ENCODE data around the gene ITGAE. TPM values are rescaled to one million over a fixed set of nuclear protein-coding genes. Genes with fewer than 3 reads are reported as not detected.

Gene ITGAE
- total and polyA plus RNA-seq, 5 donors from 2014 or later: 14.2 to 46.4 (median 36.9) TPM

GRCh38 chr17:3693829-3694231, 107.2 kb downstream of the ITGAE start:
- peaks cover 21% of the 10 kb centered on the region for H3K4me1 ChIP-seq (ENCODE audit: control insufficient read depth, insufficient read depth, low read length, poor library complexity, severe bottlenecking)

GRCh38 chr17:3693141-3693540, 107.8 kb downstream of the ITGAE start:
- Histone ChIP-seq H3K4me3 (ENCODE audit: low read depth, low read length) (no peak overlapping the region), H3K4me1 (ENCODE audit: control insufficient read depth, insufficient read depth, low read length, poor library complexity, severe bottlenecking) (peaks cover 21% of the 10 kb centered on the region), H3K27me3 (ENCODE audit: control insufficient read depth, insufficient read depth, low read length) (no peaks in the 10 kb centered on the region), H3K27ac (ENCODE audit: insufficient read depth, low read length, poor library complexity, severe bottlenecking) (no peak overlapping the region), H3K9me3 (ENCODE audit: control insufficient read depth in 2 of 2, low read length in 2 of 2) (no peaks in the 10 kb centered on the region), H3K36me3 (ENCODE audit: control insufficient read depth, insufficient read depth, low read length) (peaks cover 13% of the 10 kb centered on the region)
- Mint-ChIP-seq H3K9me3 (no peaks in the 10 kb centered on the region), H3K4me3 (peak overlapping the region in 3 of 4 donors; percentile 13 to 53 (median 44)), H3K36me3 (peaks cover 9% of the 10 kb centered on the region), H3K27me3 (peaks cover 6% of the 10 kb centered on the region), H3K4me1 (peaks cover 0 to 39% (median 14%) of the 10 kb centered on the region in 4 donors), H3K27ac (peak overlapping the region; percentile 51 to 71 (median 61))
- ATAC-seq (ENCODE audit: low read depth in 2 of 2) (no peak), DNase-seq (no peak)

More at GRCh38 chr17:3693829-3694231, 107.2 kb downstream of the ITGAE start:
- Histone ChIP-seq H3K4me3 (ENCODE audit: low read depth, low read length) (no peak overlapping the region), H3K27ac (ENCODE audit: insufficient read depth, low read length, poor library complexity, severe bottlenecking) (no peak overlapping the region), H3K36me3 (ENCODE audit: control insufficient read depth, insufficient read depth, low read length) (peaks cover 13% of the 10 kb centered on the region), H3K9me3 (ENCODE audit: control insufficient read depth in 2 of 2, low read length in 2 of 2) (no peaks in the 10 kb centered on the region), H3K27me3 (ENCODE audit: control insufficient read depth, insufficient read depth, low read length) (no peaks in the 10 kb centered on the region)
- Mint-ChIP-seq H3K4me1 (peaks cover 0 to 39% (median 14%) of the 10 kb centered on the region in 4 donors), H3K27ac (peak overlapping the region in 2 of 3 donors; percentile 90 to 94), H3K9me3 (no peaks in the 10 kb centered on the region), H3K4me3 (peak overlapping the region; percentile 88 to 95 (median 92)), H3K27me3 (peaks cover 6% of the 10 kb centered on the region), H3K36me3 (peaks cover 9% of the 10 kb centered on the region)
- DNase-seq (peak in 1 of 3 donors; percentile 24), ATAC-seq (ENCODE audit: low read depth in 2 of 2) (no peak)

GRCh38 chr17:3692346-3692745, 108.6 kb downstream of the ITGAE start:
- DNase-seq: no peak

GRCh38 chr17:3691617-3692067, 109.3 kb downstream of the ITGAE start:
- H3K9me3 Mint-ChIP-seq: no peaks in the 10 kb centered on the region
- H3K27ac ChIP-seq (ENCODE audit: insufficient read depth, low read length, poor library complexity, severe bottlenecking): no peak overlapping the region
- peak overlapping the region in 1 of 4 donors; percentile 54 for H3K4me3 Mint-ChIP-seq

More at GRCh38 chr17:3692346-3692745, 108.6 kb downstream of the ITGAE start:
- Mint-ChIP-seq H3K9me3 (no peaks in the 10 kb centered on the region), H3K27me3 (peaks cover 6% of the 10 kb centered on the region), H3K27ac (no peak overlapping the region), H3K4me3 (peak overlapping the region in 1 of 4 donors; percentile 28), H3K4me1 (peaks cover 0 to 37% (median 14%) of the 10 kb centered on the region in 4 donors), H3K36me3 (peaks cover 9% of the 10 kb centered on the region)
- Histone ChIP-seq H3K36me3 (ENCODE audit: control insufficient read depth, insufficient read depth, low read length) (peaks cover 13% of the 10 kb centered on the region), H3K4me3 (ENCODE audit: low read depth, low read length) (no peak overlapping the region), H3K27me3 (ENCODE audit: control insufficient read depth, insufficient read depth, low read length) (no peaks in the 10 kb centered on the region), H3K9me3 (ENCODE audit: control insufficient read depth in 2 of 2, low read length in 2 of 2) (no peaks in the 10 kb centered on the region), H3K4me1 (ENCODE audit: control insufficient read depth, insufficient read depth, low read length, poor library complexity, severe bottlenecking) (peaks cover 21% of the 10 kb centered on the region), H3K27ac (ENCODE audit: insufficient read depth, low read length, poor library complexity, severe bottlenecking) (no peak overlapping the region)
- ATAC-seq (ENCODE audit: low read depth in 2 of 2): no peak

GRCh38 chr17:3690094-3690715, 110.8 kb downstream of the ITGAE start:
- no peak for ATAC-seq (ENCODE audit: low read depth in 2 of 2)

More at GRCh38 chr17:3691617-3692067, 109.3 kb downstream of the ITGAE start:
- Mint-ChIP-seq H3K36me3 (peaks cover 9% of the 10 kb centered on the region), H3K27me3 (peaks cover 6% of the 10 kb centered on the region), H3K27ac (no peak overlapping the region), H3K4me1 (peaks cover 0 to 35% (median 14%) of the 10 kb centered on the region in 4 donors)
- DNase-seq (no peak), ATAC-seq (ENCODE audit: low read depth in 2 of 2) (no peak)
- Histone ChIP-seq H3K27me3 (ENCODE audit: control insufficient read depth, insufficient read depth, low read length) (no peaks in the 10 kb centered on the region), H3K9me3 (ENCODE audit: control insufficient read depth in 2 of 2, low read length in 2 of 2) (no peaks in the 10 kb centered on the region), H3K4me3 (ENCODE audit: low read depth, low read length) (no peak overlapping the region), H3K36me3 (ENCODE audit: control insufficient read depth, insufficient read depth, low read length) (peaks cover 13% of the 10 kb centered on the region), H3K4me1 (ENCODE audit: control insufficient read depth, insufficient read depth, low read length, poor library complexity, severe bottlenecking) (peaks cover 19% of the 10 kb centered on the region)

GRCh38 chr17:3689262-3690093, 111.5 kb downstream of the ITGAE start:
- H3K36me3 Mint-ChIP-seq: peaks cover 9% of the 10 kb centered on the region
- Histone ChIP-seq H3K36me3 (ENCODE audit: control insufficient read depth, insufficient read depth, low read length) (peaks cover 13% of the 10 kb centered on the region), H3K27ac (ENCODE audit: insufficient read depth, low read length, poor library complexity, severe bottlenecking) (no peak overlapping the region), H3K27me3 (ENCODE audit: control insufficient read depth, insufficient read depth, low read length) (no peaks in the 10 kb centered on the region), H3K4me3 (ENCODE audit: low read depth, low read length) (no peak overlapping the region), H3K4me1 (ENCODE audit: control insufficient read depth, insufficient read depth, low read length, poor library complexity, severe bottlenecking) (peaks cover 3% of the 10 kb centered on the region), H3K9me3 (ENCODE audit: control insufficient read depth in 2 of 2, low read length in 2 of 2) (no peaks in the 10 kb centered on the region)
- no peaks in the 10 kb centered on the region for H3K9me3 Mint-ChIP-seq
- H3K4me1 Mint-ChIP-seq: peaks cover 0 to 23% (median 9%) of the 10 kb centered on the region in 4 donors
- no peak for ATAC-seq (ENCODE audit: low read depth in 2 of 2)
- H3K27me3 Mint-ChIP-seq: peaks cover 6% of the 10 kb centered on the region
- no peak overlapping the region for H3K27ac Mint-ChIP-seq
- no peak overlapping the region for H3K4me3 Mint-ChIP-seq
- no peak for DNase-seq

More at GRCh38 chr17:3690094-3690715, 110.8 kb downstream of the ITGAE start:
- H3K4me1 Mint-ChIP-seq: peaks cover 0 to 29% (median 11%) of the 10 kb centered on the region in 4 donors
- H3K27me3 Mint-ChIP-seq: peaks cover 6% of the 10 kb centered on the region
- Histone ChIP-seq H3K4me3 (ENCODE audit: low read depth, low read length) (no peak overlapping the region), H3K27ac (ENCODE audit: insufficient read depth, low read length, poor library complexity, severe bottlenecking) (no peak overlapping the region), H3K36me3 (ENCODE audit: control insufficient read depth, insufficient read depth, low read length) (peaks cover 13% of the 10 kb centered on the region), H3K4me1 (ENCODE audit: control insufficient read depth, insufficient read depth, low read length, poor library complexity, severe bottlenecking) (peaks cover 10% of the 10 kb centered on the region), H3K27me3 (ENCODE audit: control insufficient read depth, insufficient read depth, low read length) (no peaks in the 10 kb centered on the region), H3K9me3 (ENCODE audit: control insufficient read depth in 2 of 2, low read length in 2 of 2) (no peaks in the 10 kb centered on the region)
- peaks cover 9% of the 10 kb centered on the region for H3K36me3 Mint-ChIP-seq
- H3K9me3 Mint-ChIP-seq: no peaks in the 10 kb centered on the region
- no peak overlapping the region for H3K27ac Mint-ChIP-seq
- DNase-seq: no peak
- no peak overlapping the region for H3K4me3 Mint-ChIP-seq

- Histone ChIP-seq H3K9me3 (ENCODE audit: control insufficient read depth in 2 of 2, low read length in 2 of 2) (no peaks in the 10 kb centered on the region), H3K4me3 (ENCODE audit: low read depth, low read length) (no peak overlapping the region), H3K27ac (ENCODE audit: insufficient read depth, low read length, poor library complexity, severe bottlenecking) (no peak overlapping the region), H3K27me3 (ENCODE audit: control insufficient read depth, insufficient read depth, low read length) (no peaks in the 10 kb centered on the region), H3K4me1 (ENCODE audit: control insufficient read depth, insufficient read depth, low read length, poor library complexity, severe bottlenecking) (no peaks in the 10 kb centered on the region), H3K36me3 (ENCODE audit: control insufficient read depth, insufficient read depth, low read length) (peaks cover 13% of the 10 kb centered on the region)
- Mint-ChIP-seq H3K4me3 (no peak overlapping the region), H3K36me3 (peaks cover 9% of the 10 kb centered on the region), H3K9me3 (no peaks in the 10 kb centered on the region), H3K27me3 (peaks cover 6% of the 10 kb centered on the region), H3K27ac (no peak overlapping the region), H3K4me1 (peaks cover 0 to 17% (median 4%) of the 10 kb centered on the region in 4 donors)
- no peak for ATAC-seq (ENCODE audit: low read depth in 2 of 2)
- no peak for DNase-seq
Measured at GRCh38 chr17:3688852-3689261, 112.1 kb downstream of the ITGAE start.
